Measurements from ENCODE around the gene SF3B6. TPM values are rescaled to one million over a fixed set of nuclear protein-coding genes. Genes with fewer than 3 reads are reported as not detected.

Gene SF3B6
- polyA plus RNA-seq, 3 donors: 67.6 to 172 (median 146) TPM

DNA sequence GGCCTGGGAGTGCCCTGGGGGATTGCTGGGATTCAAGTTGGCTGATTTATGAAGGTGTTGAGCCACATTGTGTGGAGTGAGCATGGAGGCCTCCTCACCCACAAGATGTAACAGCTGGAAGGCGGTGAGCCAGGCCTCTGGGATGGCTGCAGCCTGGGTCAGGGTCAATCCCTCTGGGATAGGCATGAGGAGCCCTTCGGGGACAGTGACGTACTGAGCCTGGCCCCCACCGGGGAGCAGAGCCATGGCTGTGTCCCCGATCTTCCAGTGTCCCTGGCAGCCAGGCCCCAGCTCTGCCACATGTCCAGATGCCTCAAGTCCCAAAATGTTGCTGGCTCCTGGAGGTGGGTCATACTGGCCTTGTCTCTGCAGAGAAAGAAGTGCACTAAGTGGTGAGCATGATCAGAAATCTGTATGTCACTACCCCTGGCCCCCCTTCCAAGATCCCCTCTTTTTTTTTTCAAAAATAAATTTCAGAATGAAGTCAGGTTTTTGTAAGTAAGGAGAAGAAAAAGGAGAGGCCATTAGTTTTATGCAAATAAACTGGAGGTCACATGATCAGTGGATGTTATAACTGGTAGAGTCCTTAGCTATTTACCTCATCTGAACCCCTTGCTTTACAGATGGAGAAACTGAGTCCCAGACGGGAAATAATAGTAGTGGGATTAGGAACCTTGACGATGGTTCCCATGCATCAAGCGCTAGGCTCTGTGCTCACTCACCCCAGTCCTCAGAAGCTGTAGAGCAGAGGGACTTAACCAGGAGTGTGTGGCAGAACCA lies 6.9 kb upstream of the SF3B6 start:
- 97% methylated on average over 5 of the region's 8 CpGs for WGBS (ENCODE audit: insufficient coverage)
- Mint-ChIP-seq H3K27me3 (ENCODE audit: low read depth in 3 of 3) (peaks cover 0 to 1% (median 0%) of the 10 kb centered on the region in 3 donors), H3K27ac (peak overlapping the region; percentile 87 to 95 (median 93)), H3K9me3 (peaks cover 0 to 3% (median 0%) of the 10 kb centered on the region in 7 donors), H3K4me1 (peaks cover 47% of the 10 kb centered on the region), H3K36me3 (peaks cover 18 to 35% of the 10 kb centered on the region in 2 donors), H3K4me3 (peak overlapping the region; percentile 94)
- Histone ChIP-seq H3K27ac (ENCODE audit: low read depth in 1 of 2, low read length in 2 of 2) (peak overlapping the region; percentile 86 to 92), H3K4me2 (replicated peaks; ENCODE audit: extremely low read depth, low read length, poor library complexity, severe bottlenecking) (peak overlapping the region; percentile 87), H3K9me3 (replicated peaks in 1 of 2; ENCODE audit: control insufficient read depth in 1 of 2, insufficient read depth in 1 of 2, low read length in 2 of 2) (no peaks in the 10 kb centered on the region), H3K36me3 (replicated peaks in 1 of 2; ENCODE audit: control insufficient read depth in 1 of 2, insufficient read depth in 2 of 2, low read length in 2 of 2) (peaks cover 6 to 31% of the 10 kb centered on the region in 2 donors), H3K4me1 (ENCODE audit: control insufficient read depth in 1 of 2, insufficient read depth in 2 of 2, low read length in 2 of 2) (peaks cover 46 to 51% of the 10 kb centered on the region in 2 donors), H3K9ac (ENCODE audit: insufficient read depth, low read length, poor library complexity, severe bottlenecking) (peak overlapping the region; percentile 76), H3K79me2 (ENCODE audit: insufficient read depth, low read length) (peaks cover 42% of the 10 kb centered on the region), H4K20me1 (ENCODE audit: insufficient read depth, low read length) (no peaks in the 10 kb centered on the region), H3K4me3 (replicated peaks in 1 of 3; ENCODE audit: low read depth in 2 of 3, low read length in 3 of 3) (peak overlapping the region; percentile 42 to 92 (median 74)), H2AFZ (ENCODE audit: insufficient read depth, low read depth, low read length, poor library complexity, severe bottlenecking) (peak overlapping the region; percentile 92), H3K27me3 (ENCODE audit: control insufficient read depth in 2 of 2, insufficient read depth in 2 of 2, low read length in 2 of 2) (no peaks in the 10 kb centered on the region)
- TF ChIP-seq, protein P1, sequence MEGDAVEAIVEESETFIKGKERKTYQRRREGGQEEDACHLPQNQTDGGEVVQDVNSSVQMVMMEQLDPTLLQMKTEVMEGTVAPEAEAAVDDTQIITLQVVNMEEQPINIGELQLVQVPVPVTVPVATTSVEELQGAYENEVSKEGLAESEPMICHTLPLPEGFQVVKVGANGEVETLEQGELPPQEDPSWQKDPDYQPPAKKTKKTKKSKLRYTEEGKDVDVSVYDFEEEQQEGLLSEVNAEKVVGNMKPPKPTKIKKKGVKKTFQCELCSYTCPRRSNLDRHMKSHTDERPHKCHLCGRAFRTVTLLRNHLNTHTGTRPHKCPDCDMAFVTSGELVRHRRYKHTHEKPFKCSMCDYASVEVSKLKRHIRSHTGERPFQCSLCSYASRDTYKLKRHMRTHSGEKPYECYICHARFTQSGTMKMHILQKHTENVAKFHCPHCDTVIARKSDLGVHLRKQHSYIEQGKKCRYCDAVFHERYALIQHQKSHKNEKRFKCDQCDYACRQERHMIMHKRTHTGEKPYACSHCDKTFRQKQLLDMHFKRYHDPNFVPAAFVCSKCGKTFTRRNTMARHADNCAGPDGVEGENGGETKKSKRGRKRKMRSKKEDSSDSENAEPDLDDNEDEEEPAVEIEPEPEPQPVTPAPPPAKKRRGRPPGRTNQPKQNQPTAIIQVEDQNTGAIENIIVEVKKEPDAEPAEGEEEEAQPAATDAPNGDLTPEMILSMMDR (IDR thresholded peaks at IDR 0.05): no peak
- DNase-seq: no peak
- intact Hi-C loops (cut with micrococcal nuclease): loop anchor here (5.0 kb wide), 3 partner anchors 36 to 256 kb away; partner anchors contain the start of genes ATAD2B (in 1 of the 2), FKBP1B (in 1 of the 2) and WDCP (in 1 of the 2)

DNA sequence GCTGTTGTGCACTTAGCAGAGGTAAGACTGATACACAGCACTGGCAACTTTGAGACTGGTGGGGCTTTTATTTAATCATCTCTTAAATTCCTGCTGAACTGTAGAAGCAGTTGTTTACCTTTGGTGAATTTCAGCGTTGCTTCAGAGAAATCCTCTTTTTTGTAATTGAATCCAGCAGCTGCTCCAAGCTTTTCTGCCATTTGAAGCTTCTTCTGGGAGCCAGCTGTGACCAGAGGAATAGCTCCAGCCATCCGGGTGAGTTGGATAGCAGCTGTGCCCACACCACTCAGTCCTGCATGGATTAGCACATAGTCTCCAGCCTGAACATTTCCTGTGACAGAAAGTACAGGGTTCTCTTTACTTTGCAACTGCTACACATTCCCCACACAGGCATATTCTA lies 4.6 kb upstream of the SF3B6 start:
- peaks cover 56 to 65% of the 10 kb centered on the region in 2 donors for H3K4me1 ChIP-seq (ENCODE audit: control insufficient read depth in 1 of 2, insufficient read depth in 2 of 2, low read length in 2 of 2)
- H3K4me3 ChIP-seq (replicated peaks in 1 of 3; ENCODE audit: low read depth in 2 of 3, low read length in 3 of 3): no peak overlapping the region
- H3K27me3 ChIP-seq (ENCODE audit: control insufficient read depth in 2 of 2, insufficient read depth in 2 of 2, low read length in 2 of 2): no peaks in the 10 kb centered on the region
- H4K20me1 ChIP-seq (ENCODE audit: insufficient read depth, low read length): no peaks in the 10 kb centered on the region
- no peak for DNase-seq
- peak overlapping the region in 5 of 7 donors; percentile 30 to 90 (median 38) for H3K27ac Mint-ChIP-seq
- peaks cover 56% of the 10 kb centered on the region for H3K79me2 ChIP-seq (ENCODE audit: insufficient read depth, low read length)
- peaks cover 12 to 28% of the 10 kb centered on the region in 2 donors for H3K36me3 Mint-ChIP-seq
- H3K9me3 Mint-ChIP-seq: peaks cover 0 to 3% (median 0%) of the 10 kb centered on the region in 7 donors
- intact Hi-C loops (cut with micrococcal nuclease): loop anchor here (5.0 kb wide), 3 partner anchors 33 to 253 kb away; partner anchors contain the start of genes ATAD2B (in 1 of the 2), FKBP1B (in 1 of the 2) and WDCP (in 1 of the 2)
- TF ChIP-seq, protein P1 (IDR thresholded peaks at IDR 0.05): no peak
- H3K27me3 Mint-ChIP-seq (ENCODE audit: low read depth in 3 of 3): peaks cover 0 to 1% (median 0%) of the 10 kb centered on the region in 3 donors
- no peak overlapping the region for H3K4me2 ChIP-seq (replicated peaks; ENCODE audit: extremely low read depth, low read length, poor library complexity, severe bottlenecking)
- WGBS (ENCODE audit: insufficient coverage): 100% methylated on average over 2 of the region's 2 CpGs
- H3K9ac ChIP-seq (ENCODE audit: insufficient read depth, low read length, poor library complexity, severe bottlenecking): no peak overlapping the region
- H3K9me3 ChIP-seq (replicated peaks in 1 of 2; ENCODE audit: control insufficient read depth in 1 of 2, insufficient read depth in 1 of 2, low read length in 2 of 2): no peaks in the 10 kb centered on the region
- H3K36me3 ChIP-seq (replicated peaks in 1 of 2; ENCODE audit: control insufficient read depth in 1 of 2, insufficient read depth in 2 of 2, low read length in 2 of 2): peaks cover 4 to 27% of the 10 kb centered on the region in 2 donors
- H2AFZ ChIP-seq (ENCODE audit: insufficient read depth, low read depth, low read length, poor library complexity, severe bottlenecking): no peak overlapping the region
- peaks cover 54% of the 10 kb centered on the region for H3K4me1 Mint-ChIP-seq
- no peak overlapping the region for H3K4me3 Mint-ChIP-seq
- H3K27ac ChIP-seq (ENCODE audit: low read depth in 1 of 2, low read length in 2 of 2): peak overlapping the region in 1 of 2 donors; percentile 92
